Measurements from ENCODE around the gene TGFB1. TPM values are rescaled to one million over a fixed set of nuclear protein-coding genes. Genes with fewer than 3 reads are reported as not detected.

Gene TGFB1
- total RNA-seq, 1 donor from 2014 or later: 244 TPM

- Mint-ChIP-seq H3K36me3 (ENCODE audit: unreplicated experiment) (peaks cover 33% of the 10 kb centered on the region), H3K4me3 (ENCODE audit: unreplicated experiment) (no peak overlapping the region), H3K9me3 (ENCODE audit: unreplicated experiment) (no peaks in the 10 kb centered on the region), H3K27me3 (ENCODE audit: unreplicated experiment) (no peaks in the 10 kb centered on the region), H3K27ac (ENCODE audit: unreplicated experiment) (peak overlapping the region; percentile 63), H3K4me1 (ENCODE audit: unreplicated experiment) (peaks cover 5% of the 10 kb centered on the region)
- DNase-seq (ENCODE audit: extremely low spot score, unreplicated experiment): no peak
- TF ChIP-seq CTCF (IDR thresholded peaks at IDR 0.05): no peak
Observed at GRCh38 chr19:41339936-41340335, 13.8 kb downstream of the TGFB1 start.

- H3K27ac Mint-ChIP-seq (ENCODE audit: unreplicated experiment): no peak overlapping the region
- no peaks in the 10 kb centered on the region for H3K9me3 Mint-ChIP-seq (ENCODE audit: unreplicated experiment)
- no peak for TF ChIP-seq CTCF (IDR thresholded peaks at IDR 0.05)
- peaks cover 42% of the 10 kb centered on the region for H3K36me3 Mint-ChIP-seq (ENCODE audit: unreplicated experiment)
- no peak overlapping the region for H3K4me3 Mint-ChIP-seq (ENCODE audit: unreplicated experiment)
- DNase-seq (ENCODE audit: extremely low spot score, unreplicated experiment): no peak
- no peaks in the 10 kb centered on the region for H3K27me3 Mint-ChIP-seq (ENCODE audit: unreplicated experiment)
- H3K4me1 Mint-ChIP-seq (ENCODE audit: unreplicated experiment): peaks cover 11% of the 10 kb centered on the region
Observed at GRCh38 chr19:41335467-41335866, 18.3 kb downstream of the TGFB1 start.

GRCh38 chr19:41334793-41335192 lies 18.9 kb downstream of the TGFB1 start:
- Mint-ChIP-seq H3K4me3 (ENCODE audit: unreplicated experiment) (no peak overlapping the region), H3K27me3 (ENCODE audit: unreplicated experiment) (no peaks in the 10 kb centered on the region), H3K36me3 (ENCODE audit: unreplicated experiment) (peaks cover 40% of the 10 kb centered on the region), H3K4me1 (ENCODE audit: unreplicated experiment) (peaks cover 11% of the 10 kb centered on the region), H3K27ac (ENCODE audit: unreplicated experiment) (peak overlapping the region; percentile 42), H3K9me3 (ENCODE audit: unreplicated experiment) (no peaks in the 10 kb centered on the region)
- DNase-seq (ENCODE audit: extremely low spot score, unreplicated experiment): no peak
- no peak for TF ChIP-seq CTCF (IDR thresholded peaks at IDR 0.05)

GRCh38 chr19:41332468-41332867 lies 21.3 kb downstream of the TGFB1 start:
- H3K27ac Mint-ChIP-seq (ENCODE audit: unreplicated experiment): no peak overlapping the region
- peaks cover 26% of the 10 kb centered on the region for H3K4me1 Mint-ChIP-seq (ENCODE audit: unreplicated experiment)
- H3K27me3 Mint-ChIP-seq (ENCODE audit: unreplicated experiment): no peaks in the 10 kb centered on the region
- H3K4me3 Mint-ChIP-seq (ENCODE audit: unreplicated experiment): no peak overlapping the region
- TF ChIP-seq CTCF (IDR thresholded peaks at IDR 0.05): no peak
- no peaks in the 10 kb centered on the region for H3K9me3 Mint-ChIP-seq (ENCODE audit: unreplicated experiment)
- H3K36me3 Mint-ChIP-seq (ENCODE audit: unreplicated experiment): peaks cover 35% of the 10 kb centered on the region
- DNase-seq (ENCODE audit: extremely low spot score, unreplicated experiment): no peak

DNA sequence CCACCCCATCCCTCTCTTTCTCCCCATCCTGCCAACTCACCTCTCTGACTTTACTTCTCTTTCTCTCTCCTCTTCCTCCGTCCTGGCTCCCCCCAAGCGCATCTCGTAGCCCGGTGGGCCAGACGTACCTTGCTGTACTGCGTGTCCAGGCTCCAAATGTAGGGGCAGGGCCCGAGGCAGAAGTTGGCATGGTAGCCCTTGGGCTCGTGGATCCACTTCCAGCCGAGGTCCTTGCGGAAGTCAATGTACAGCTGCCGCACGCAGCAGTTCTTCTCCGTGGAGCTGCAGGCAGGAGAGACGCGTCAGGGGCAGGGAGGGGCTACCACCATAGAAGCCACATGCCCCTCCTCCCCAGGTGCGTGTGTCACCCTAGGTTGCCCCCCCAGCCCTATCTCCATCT lies 21.7 kb downstream of the TGFB1 start:
- H3K4me3 Mint-ChIP-seq (ENCODE audit: unreplicated experiment): no peak overlapping the region
- no peak overlapping the region for H3K27ac Mint-ChIP-seq (ENCODE audit: unreplicated experiment)
- no peaks in the 10 kb centered on the region for H3K27me3 Mint-ChIP-seq (ENCODE audit: unreplicated experiment)
- H3K36me3 Mint-ChIP-seq (ENCODE audit: unreplicated experiment): peaks cover 34% of the 10 kb centered on the region
- DNase-seq (ENCODE audit: extremely low spot score, unreplicated experiment): no peak
- no peak for TF ChIP-seq CTCF (IDR thresholded peaks at IDR 0.05)
- peaks cover 28% of the 10 kb centered on the region for H3K4me1 Mint-ChIP-seq (ENCODE audit: unreplicated experiment)
- no peaks in the 10 kb centered on the region for H3K9me3 Mint-ChIP-seq (ENCODE audit: unreplicated experiment)

All from osteocyte (in vitro differentiated cells).